WTC11 (cell line): ENCODE data around the gene GBP7. TPM values are rescaled to one million over a fixed set of nuclear protein-coding genes. Genes with fewer than 3 reads are reported as not detected.

Source experiments
- ATAC-seq: fragments of 200-7000 bp; cut with Tn5 transposase; 2 replicates; pipeline ENCODE4 v1.10.0; 2021; ENCODE audit warnings: mild to moderate bottlenecking, moderate library complexity
- CTCF ChIA-PET: fragments of 300-600 bp; sonication (Branson Sonifier 250); formaldehyde crosslinking; loops from one replicate; lab custom pipeline; 2021; ENCODE audit warnings: antibody characterized with exemption; lab: Charles Lee
- POLR2A ChIA-PET: fragments of 350-600 bp; sonication (Branson Sonifier 250); formaldehyde crosslinking; loops from one replicate; lab custom pipeline; 2021; ENCODE audit warnings: antibody characterized with exemption; lab: Charles Lee
- DNase-seq: peaks from one replicate; pipeline ENCODE4 v3.0.0; 2021; ENCODE audit warnings: low spot score
- H3K27ac Mint-ChIP-seq: 2 replicates; pipeline ENCODE4 v1.8.0; 2021; ENCODE audit warnings: mixed read lengths
- H3K27me3 Mint-ChIP-seq: 2 replicates; pipeline ENCODE4 v1.8.0; 2021; ENCODE audit warnings: low read depth, mild to moderate bottlenecking, moderate library complexity, mixed read lengths
- H3K36me3 Mint-ChIP-seq: 2 replicates; pipeline ENCODE4 v1.8.0; 2021; ENCODE audit warnings: mixed read lengths
- H3K4me1 Mint-ChIP-seq: 2 replicates; pipeline ENCODE4 v1.8.0; 2022; ENCODE audit warnings: mixed read lengths
- H3K4me3 Mint-ChIP-seq: 2 replicates; pipeline ENCODE4 v1.8.0; 2021; ENCODE audit warnings: mild to moderate bottlenecking, moderate library complexity, mixed read lengths
- H3K9me3 Mint-ChIP-seq: 2 replicates; pipeline ENCODE4 v1.8.0; 2021; ENCODE audit warnings: mixed read lengths
- ATF1 ChIP-seq: sonication (generic); formaldehyde crosslinking; IDR thresholded peaks from 2 replicates; pipeline ENCODE4 v1.8.1; 2023; ENCODE audit warnings: mild to moderate bottlenecking, moderate library complexity, missing genetic modification reagents
- FOXP1 ChIP-seq: sonication (generic); formaldehyde crosslinking; IDR thresholded peaks from 2 replicates; pipeline ENCODE4 v1.8.0; 2022; ENCODE audit warnings: missing genetic modification reagents, mild to moderate bottlenecking, moderate library complexity, borderline replicate concordance
- JAZF1 ChIP-seq: fragments of 250-450 bp; sonication (Bioruptor Pico); IDR thresholded peaks from 2 replicates; pipeline ENCODE4 v1.9.0; 2021; ENCODE audit warnings: moderate library complexity, mild to moderate bottlenecking, inconsistent platforms
- KAT7 ChIP-seq: sonication (generic); formaldehyde crosslinking; IDR thresholded peaks from 2 replicates; pipeline ENCODE4 v1.8.1; 2023; ENCODE audit warnings: missing genetic modification reagents, mild to moderate bottlenecking, borderline replicate concordance
- NFYB ChIP-seq: sonication (generic); formaldehyde crosslinking; conservative IDR thresholded peaks from 2 replicates; pipeline ENCODE4 v1.8.0; 2022; ENCODE audit warnings: low read depth, missing genetic modification reagents
- OVOL2 ChIP-seq: fragments of 250-450 bp; sonication (Bioruptor Pico); IDR thresholded peaks from 2 replicates; pipeline ENCODE4 v1.9.0; 2021; ENCODE audit warnings: mild to moderate bottlenecking, borderline replicate concordance
- RELA ChIP-seq: sonication (generic); formaldehyde crosslinking; IDR thresholded peaks from 2 replicates; pipeline ENCODE4 v1.8.1; 2022; ENCODE audit warnings: missing genetic modification reagents, mild to moderate bottlenecking, borderline replicate concordance
- TEAD1 ChIP-seq: sonication (generic); formaldehyde crosslinking; IDR thresholded peaks from 2 replicates; pipeline ENCODE4 v1.8.0; 2022; ENCODE audit warnings: mild to moderate bottlenecking, missing genetic modification reagents
- ZBTB21 ChIP-seq: sonication (generic); formaldehyde crosslinking; IDR thresholded peaks from 2 replicates; pipeline ENCODE4 v1.8.1; 2023; ENCODE audit warnings: mild to moderate bottlenecking, missing genetic modification reagents, borderline replicate concordance
- ZNF219 ChIP-seq: sonication (generic); formaldehyde crosslinking; IDR thresholded peaks from 2 replicates; pipeline ENCODE4 v1.8.0; 2023; ENCODE audit warnings: missing genetic modification reagents, mild to moderate bottlenecking, borderline replicate concordance
- ZNF232 ChIP-seq: sonication (generic); formaldehyde crosslinking; IDR thresholded peaks from 2 replicates; pipeline ENCODE4 v1.8.0; 2022; ENCODE audit warnings: mild to moderate bottlenecking, missing genetic modification reagents
- ZNF671 ChIP-seq: fragments of 250-450 bp; sonication (Bioruptor Pico); IDR thresholded peaks from 2 replicates; pipeline ENCODE4 v1.8.0; 2021; ENCODE audit warnings: mild to moderate bottlenecking
- total RNA-seq: library from RNA; stranded (reverse); gene quantifications from 3 replicates; pipeline ENCODE4 v1.2.3, GENCODE V29; 2021
- TF ChIP-seq, protein P1 (sequence below): sonication (generic); formaldehyde crosslinking; conservative IDR thresholded peaks from 2 replicates; pipeline ENCODE4 v1.8.1; 2022; ENCODE audit warnings: mild to moderate bottlenecking, missing genetic modification reagents
- TF ChIP-seq, protein P2 (sequence below): sonication (generic); formaldehyde crosslinking; conservative IDR thresholded peaks from 2 replicates; pipeline ENCODE4 v1.8.1; 2023; ENCODE audit warnings: mild to moderate bottlenecking, low read depth, missing genetic modification reagents, moderate library complexity
- TF ChIP-seq, protein P3 (sequence below): sonication (generic); formaldehyde crosslinking; IDR thresholded peaks from 2 replicates; pipeline ENCODE4 v1.8.1; 2023; ENCODE audit warnings: mild to moderate bottlenecking, missing genetic modification reagents
- TF ChIP-seq, protein P4 (sequence below): sonication (generic); formaldehyde crosslinking; IDR thresholded peaks from 2 replicates; pipeline ENCODE4 v1.8.1; 2022; ENCODE audit warnings: low read depth, missing genetic modification reagents, borderline replicate concordance
- TF ChIP-seq, protein P5 (sequence below): fragments of 250-450 bp; sonication (Bioruptor Pico); IDR thresholded peaks from 2 replicates; pipeline ENCODE4 v2.1.2; 2022; ENCODE audit warnings: mild to moderate bottlenecking, moderate library complexity
- TF ChIP-seq, protein P6 (sequence below): sonication (generic); formaldehyde crosslinking; IDR thresholded peaks from 2 replicates; pipeline ENCODE4 v1.8.0; 2023; ENCODE audit warnings: mild to moderate bottlenecking, missing genetic modification reagents
- TF ChIP-seq, protein P7 (sequence below): sonication (generic); formaldehyde crosslinking; IDR thresholded peaks from 2 replicates; pipeline ENCODE4 v1.8.0; 2022; ENCODE audit warnings: mild to moderate bottlenecking, missing genetic modification reagents

Gene GBP7
- total RNA-seq, 1 experiment from 2014 or later, result not detected

DNA sequence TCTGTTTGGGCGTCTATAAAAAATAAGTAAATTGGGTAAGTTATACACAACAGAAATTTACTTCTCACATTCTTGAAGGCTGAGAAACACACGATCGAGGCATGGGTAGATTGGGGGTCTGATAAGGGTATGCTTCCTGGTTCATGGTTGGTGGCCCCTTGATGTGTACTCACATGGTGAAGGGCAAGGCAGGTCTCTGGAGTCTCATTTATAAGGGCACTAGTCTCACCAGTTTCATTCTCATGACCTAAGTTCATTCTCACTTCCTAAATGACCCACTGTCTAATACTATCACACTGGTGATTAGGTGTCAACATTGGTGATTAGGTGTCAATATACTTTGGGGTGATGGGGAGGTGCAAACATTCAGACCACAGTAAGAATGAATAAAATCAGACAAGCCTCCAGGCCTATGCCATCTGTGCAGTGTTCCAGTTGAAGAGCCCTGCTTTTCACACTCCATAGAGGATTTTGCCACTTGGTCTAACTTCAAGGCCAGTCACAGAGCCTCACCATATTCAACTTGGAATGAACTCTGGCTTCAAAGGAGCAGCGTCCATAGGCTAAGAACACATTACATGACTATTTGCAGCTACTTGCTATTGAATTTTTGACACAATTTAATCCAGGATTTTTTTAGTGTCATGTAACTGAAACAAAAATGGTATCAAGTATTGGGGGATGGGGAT, 25.4 kb upstream of the GBP7 start (continued):
- TF ChIP-seq ZNF219 (no peak), JAZF1 (CRISPR knock-in tag) (no peak), OVOL2 (no peak)
- TF ChIP-seq, protein P1, sequence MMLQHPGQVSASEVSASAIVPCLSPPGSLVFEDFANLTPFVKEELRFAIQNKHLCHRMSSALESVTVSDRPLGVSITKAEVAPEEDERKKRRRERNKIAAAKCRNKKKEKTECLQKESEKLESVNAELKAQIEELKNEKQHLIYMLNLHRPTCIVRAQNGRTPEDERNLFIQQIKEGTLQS, result no peak
- TF ChIP-seq, protein P2, sequence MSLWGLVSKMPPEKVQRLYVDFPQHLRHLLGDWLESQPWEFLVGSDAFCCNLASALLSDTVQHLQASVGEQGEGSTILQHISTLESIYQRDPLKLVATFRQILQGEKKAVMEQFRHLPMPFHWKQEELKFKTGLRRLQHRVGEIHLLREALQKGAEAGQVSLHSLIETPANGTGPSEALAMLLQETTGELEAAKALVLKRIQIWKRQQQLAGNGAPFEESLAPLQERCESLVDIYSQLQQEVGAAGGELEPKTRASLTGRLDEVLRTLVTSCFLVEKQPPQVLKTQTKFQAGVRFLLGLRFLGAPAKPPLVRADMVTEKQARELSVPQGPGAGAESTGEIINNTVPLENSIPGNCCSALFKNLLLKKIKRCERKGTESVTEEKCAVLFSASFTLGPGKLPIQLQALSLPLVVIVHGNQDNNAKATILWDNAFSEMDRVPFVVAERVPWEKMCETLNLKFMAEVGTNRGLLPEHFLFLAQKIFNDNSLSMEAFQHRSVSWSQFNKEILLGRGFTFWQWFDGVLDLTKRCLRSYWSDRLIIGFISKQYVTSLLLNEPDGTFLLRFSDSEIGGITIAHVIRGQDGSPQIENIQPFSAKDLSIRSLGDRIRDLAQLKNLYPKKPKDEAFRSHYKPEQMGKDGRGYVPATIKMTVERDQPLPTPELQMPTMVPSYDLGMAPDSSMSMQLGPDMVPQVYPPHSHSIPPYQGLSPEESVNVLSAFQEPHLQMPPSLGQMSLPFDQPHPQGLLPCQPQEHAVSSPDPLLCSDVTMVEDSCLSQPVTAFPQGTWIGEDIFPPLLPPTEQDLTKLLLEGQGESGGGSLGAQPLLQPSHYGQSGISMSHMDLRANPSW (CRISPR knock-in tag), result no peak
- TF ChIP-seq, all 79 proteins: peak for 0

DNA sequence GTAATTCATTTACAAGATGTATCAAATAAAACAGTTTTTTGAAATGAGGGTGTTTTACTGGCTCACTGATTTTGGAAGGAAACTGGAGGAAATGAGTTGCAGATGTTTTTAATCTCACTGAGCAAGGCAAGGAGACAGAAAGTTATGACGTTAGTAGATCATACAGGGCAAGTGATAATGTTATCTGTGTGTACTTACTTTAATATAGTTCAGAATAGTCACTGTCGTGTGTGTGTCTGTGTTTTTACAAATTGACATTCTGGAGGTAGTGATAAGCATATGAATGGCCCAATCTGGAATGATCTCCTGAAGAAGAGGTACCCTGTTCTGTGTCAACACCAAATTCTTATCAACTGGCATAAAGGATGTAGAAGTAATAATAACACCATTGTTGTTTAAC, 24.9 kb upstream of the GBP7 start:
- H3K4me3 Mint-ChIP-seq, result no peak overlapping the region
- no peak for DNase-seq
- no peak for ATAC-seq
- POLR2A ChIA-PET, result no interaction called here
- H3K4me1 Mint-ChIP-seq, result peaks cover 16% of the 10 kb centered on the region
- H3K27ac Mint-ChIP-seq, result no peak overlapping the region
- H3K9me3 Mint-ChIP-seq, result peaks cover 30% of the 10 kb centered on the region
- no peaks in the 10 kb centered on the region for H3K27me3 Mint-ChIP-seq
- TF ChIP-seq, protein P3, sequence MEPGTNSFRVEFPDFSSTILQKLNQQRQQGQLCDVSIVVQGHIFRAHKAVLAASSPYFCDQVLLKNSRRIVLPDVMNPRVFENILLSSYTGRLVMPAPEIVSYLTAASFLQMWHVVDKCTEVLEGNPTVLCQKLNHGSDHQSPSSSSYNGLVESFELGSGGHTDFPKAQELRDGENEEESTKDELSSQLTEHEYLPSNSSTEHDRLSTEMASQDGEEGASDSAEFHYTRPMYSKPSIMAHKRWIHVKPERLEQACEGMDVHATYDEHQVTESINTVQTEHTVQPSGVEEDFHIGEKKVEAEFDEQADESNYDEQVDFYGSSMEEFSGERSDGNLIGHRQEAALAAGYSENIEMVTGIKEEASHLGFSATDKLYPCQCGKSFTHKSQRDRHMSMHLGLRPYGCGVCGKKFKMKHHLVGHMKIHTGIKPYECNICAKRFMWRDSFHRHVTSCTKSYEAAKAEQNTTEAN (CRISPR knock-in tag), result no peak
- TF ChIP-seq ZNF232 (CRISPR knock-in tag) (no peak), ZBTB21 (CRISPR knock-in tag) (no peak), TEAD1 (no peak), KAT7 (no peak), ZNF671 (CRISPR knock-in tag) (no peak), FOXP1 (no peak), ATF1 (CRISPR knock-in tag) (no peak), NFYB (CRISPR knock-in tag) (no peak), RELA (no peak)
- TF ChIP-seq, protein P4, sequence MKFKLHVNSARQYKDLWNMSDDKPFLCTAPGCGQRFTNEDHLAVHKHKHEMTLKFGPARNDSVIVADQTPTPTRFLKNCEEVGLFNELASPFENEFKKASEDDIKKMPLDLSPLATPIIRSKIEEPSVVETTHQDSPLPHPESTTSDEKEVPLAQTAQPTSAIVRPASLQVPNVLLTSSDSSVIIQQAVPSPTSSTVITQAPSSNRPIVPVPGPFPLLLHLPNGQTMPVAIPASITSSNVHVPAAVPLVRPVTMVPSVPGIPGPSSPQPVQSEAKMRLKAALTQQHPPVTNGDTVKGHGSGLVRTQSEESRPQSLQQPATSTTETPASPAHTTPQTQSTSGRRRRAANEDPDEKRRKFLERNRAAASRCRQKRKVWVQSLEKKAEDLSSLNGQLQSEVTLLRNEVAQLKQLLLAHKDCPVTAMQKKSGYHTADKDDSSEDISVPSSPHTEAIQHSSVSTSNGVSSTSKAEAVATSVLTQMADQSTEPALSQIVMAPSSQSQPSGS (CRISPR knock-in tag), result no peak
- TF ChIP-seq, protein P5, sequence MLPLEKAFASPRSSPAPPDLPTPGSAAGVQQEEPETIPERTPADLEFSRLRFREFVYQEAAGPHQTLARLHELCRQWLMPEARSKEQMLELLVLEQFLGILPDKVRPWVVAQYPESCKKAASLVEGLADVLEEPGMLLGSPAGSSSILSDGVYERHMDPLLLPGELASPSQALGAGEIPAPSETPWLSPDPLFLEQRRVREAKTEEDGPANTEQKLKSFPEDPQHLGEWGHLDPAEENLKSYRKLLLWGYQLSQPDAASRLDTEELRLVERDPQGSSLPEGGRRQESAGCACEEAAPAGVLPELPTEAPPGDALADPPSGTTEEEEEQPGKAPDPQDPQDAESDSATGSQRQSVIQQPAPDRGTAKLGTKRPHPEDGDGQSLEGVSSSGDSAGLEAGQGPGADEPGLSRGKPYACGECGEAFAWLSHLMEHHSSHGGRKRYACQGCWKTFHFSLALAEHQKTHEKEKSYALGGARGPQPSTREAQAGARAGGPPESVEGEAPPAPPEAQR (CRISPR knock-in tag), result no peak
- TF ChIP-seq, protein P1, result no peak
- TF ChIP-seq, protein P6, sequence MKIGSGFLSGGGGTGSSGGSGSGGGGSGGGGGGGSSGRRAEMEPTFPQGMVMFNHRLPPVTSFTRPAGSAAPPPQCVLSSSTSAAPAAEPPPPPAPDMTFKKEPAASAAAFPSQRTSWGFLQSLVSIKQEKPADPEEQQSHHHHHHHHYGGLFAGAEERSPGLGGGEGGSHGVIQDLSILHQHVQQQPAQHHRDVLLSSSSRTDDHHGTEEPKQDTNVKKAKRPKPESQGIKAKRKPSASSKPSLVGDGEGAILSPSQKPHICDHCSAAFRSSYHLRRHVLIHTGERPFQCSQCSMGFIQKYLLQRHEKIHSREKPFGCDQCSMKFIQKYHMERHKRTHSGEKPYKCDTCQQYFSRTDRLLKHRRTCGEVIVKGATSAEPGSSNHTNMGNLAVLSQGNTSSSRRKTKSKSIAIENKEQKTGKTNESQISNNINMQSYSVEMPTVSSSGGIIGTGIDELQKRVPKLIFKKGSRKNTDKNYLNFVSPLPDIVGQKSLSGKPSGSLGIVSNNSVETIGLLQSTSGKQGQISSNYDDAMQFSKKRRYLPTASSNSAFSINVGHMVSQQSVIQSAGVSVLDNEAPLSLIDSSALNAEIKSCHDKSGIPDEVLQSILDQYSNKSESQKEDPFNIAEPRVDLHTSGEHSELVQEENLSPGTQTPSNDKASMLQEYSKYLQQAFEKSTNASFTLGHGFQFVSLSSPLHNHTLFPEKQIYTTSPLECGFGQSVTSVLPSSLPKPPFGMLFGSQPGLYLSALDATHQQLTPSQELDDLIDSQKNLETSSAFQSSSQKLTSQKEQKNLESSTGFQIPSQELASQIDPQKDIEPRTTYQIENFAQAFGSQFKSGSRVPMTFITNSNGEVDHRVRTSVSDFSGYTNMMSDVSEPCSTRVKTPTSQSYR (CRISPR knock-in tag), result no peak
- TF ChIP-seq, protein P7, sequence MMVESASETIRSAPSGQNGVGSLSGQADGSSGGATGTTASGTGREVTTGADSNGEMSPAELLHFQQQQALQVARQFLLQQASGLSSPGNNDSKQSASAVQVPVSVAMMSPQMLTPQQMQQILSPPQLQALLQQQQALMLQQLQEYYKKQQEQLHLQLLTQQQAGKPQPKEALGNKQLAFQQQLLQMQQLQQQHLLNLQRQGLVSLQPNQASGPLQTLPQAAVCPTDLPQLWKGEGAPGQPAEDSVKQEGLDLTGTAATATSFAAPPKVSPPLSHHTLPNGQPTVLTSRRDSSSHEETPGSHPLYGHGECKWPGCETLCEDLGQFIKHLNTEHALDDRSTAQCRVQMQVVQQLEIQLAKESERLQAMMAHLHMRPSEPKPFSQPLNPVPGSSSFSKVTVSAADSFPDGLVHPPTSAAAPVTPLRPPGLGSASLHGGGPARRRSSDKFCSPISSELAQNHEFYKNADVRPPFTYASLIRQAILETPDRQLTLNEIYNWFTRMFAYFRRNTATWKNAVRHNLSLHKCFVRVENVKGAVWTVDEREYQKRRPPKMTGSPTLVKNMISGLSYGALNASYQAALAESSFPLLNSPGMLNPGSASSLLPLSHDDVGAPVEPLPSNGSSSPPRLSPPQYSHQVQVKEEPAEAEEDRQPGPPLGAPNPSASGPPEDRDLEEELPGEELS, result no peak
- H3K36me3 Mint-ChIP-seq, result peaks cover 17% of the 10 kb centered on the region
- CTCF ChIA-PET, result no interaction called here
